Activated T-cell treated with anti-CD3 and anti-CD28 coated beads, Interleukin-2, amount 50 U/mL, for 24 hours (primary cell): Measurements from ENCODE around the gene TECPR1.

Experiments used
- DNase-seq: peaks from one replicate; pipeline ENCODE4 v3.0.0-alpha.2; 2020
- H3K27ac Mint-ChIP-seq: 2 replicates; pipeline ENCODE4 v1.8.0; 2020; ENCODE audit warnings: mild to moderate bottlenecking, mixed read lengths
- H3K27me3 Mint-ChIP-seq: 2 replicates; pipeline ENCODE4 v1.8.0; 2020; ENCODE audit warnings: mixed read lengths
- H3K36me3 Mint-ChIP-seq: 2 replicates; pipeline ENCODE4 v1.8.0; 2020; ENCODE audit warnings: low read depth, mixed read lengths
- H3K4me1 Mint-ChIP-seq: 2 replicates; pipeline ENCODE4 v1.8.0; 2020; ENCODE audit warnings: low read depth, mixed read lengths
- H3K4me3 Mint-ChIP-seq: 2 replicates; pipeline ENCODE4 v1.8.0; 2020; ENCODE audit warnings: mild to moderate bottlenecking, moderate library complexity, mixed read lengths
- H3K9me3 Mint-ChIP-seq: 2 replicates; pipeline ENCODE4 v1.8.0; 2020; ENCODE audit warnings: mixed read lengths

Gene TECPR1

DNA sequence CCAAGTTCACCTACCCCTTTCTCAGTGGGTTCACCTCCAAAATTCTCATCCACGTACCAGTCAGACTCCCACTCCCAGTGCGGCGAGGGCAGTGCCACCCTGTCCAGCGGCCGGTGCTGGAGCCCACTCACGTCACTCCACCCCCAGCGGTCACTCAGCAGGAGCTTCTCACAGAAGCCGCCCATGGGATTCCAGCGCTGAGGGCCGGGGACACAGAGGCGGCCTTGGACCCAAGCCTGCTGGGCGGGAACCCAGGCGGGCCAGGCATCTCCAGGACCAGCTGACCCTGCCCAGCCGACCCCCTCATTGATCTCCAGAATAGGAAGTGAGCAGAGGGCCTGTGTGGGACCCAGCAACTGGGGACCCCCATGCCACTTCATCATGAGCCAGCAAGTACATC, 7.2 kb downstream of the TECPR1 start:
- Mint-ChIP-seq H3K36me3 (peaks cover 63% of the 10 kb centered on the region), H3K4me1 (peaks cover 25% of the 10 kb centered on the region)

DNA sequence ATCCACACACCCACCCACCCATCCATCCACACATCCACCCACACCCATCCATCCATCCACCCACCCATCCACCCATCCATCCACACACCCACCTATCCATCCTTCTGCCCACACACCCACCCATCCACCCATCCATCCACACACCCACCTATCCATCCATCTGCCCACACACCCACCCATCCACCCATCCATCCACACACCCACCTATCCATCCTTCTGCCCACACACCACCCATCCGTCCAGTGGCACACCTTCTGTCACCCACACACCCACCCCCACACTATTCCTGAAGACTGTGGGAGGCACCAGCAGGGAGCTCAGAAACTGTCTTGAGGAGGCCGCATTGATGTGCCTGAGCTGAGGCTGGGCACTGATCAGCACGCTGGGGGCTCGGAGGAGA, 9.1 kb downstream of the TECPR1 start:
- no peak overlapping the region for H3K4me3 Mint-ChIP-seq
- no peaks in the 10 kb centered on the region for H3K27me3 Mint-ChIP-seq
- DNase-seq = no peak
- peaks cover 70% of the 10 kb centered on the region for H3K36me3 Mint-ChIP-seq
- no peak overlapping the region for H3K27ac Mint-ChIP-seq
- peaks cover 9% of the 10 kb centered on the region for H3K4me1 Mint-ChIP-seq
- no peaks in the 10 kb centered on the region for H3K9me3 Mint-ChIP-seq

More for the DNA sequence above, 7.2 kb downstream of the TECPR1 start:
- Mint-ChIP-seq H3K4me3 (no peak overlapping the region), H3K9me3 (no peaks in the 10 kb centered on the region), H3K27ac (no peak overlapping the region), H3K27me3 (no peaks in the 10 kb centered on the region)
- no peak for DNase-seq

DNA sequence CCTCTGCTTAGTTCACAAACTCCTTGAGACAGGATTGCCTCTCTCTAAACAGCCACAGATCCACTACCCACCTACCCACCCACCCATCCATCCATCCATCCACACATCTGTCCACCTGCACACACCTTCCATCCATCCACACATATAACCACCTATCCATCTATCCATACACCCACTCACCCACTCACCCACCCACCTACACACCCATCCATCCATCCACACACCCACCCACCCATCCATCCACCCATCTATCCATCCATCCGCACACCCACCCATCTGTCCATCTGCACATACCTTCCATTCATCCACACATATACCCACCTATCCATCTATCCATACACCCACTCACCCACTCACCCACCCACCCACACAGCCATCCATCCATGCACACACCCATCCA, 9.7 kb downstream of the TECPR1 start:
- Mint-ChIP-seq H3K27me3 (no peaks in the 10 kb centered on the region), H3K9me3 (no peaks in the 10 kb centered on the region), H3K4me3 (no peak overlapping the region), H3K36me3 (peaks cover 70% of the 10 kb centered on the region), H3K27ac (no peak overlapping the region), H3K4me1 (peaks cover 5% of the 10 kb centered on the region)
- no peak for DNase-seq

DNA sequence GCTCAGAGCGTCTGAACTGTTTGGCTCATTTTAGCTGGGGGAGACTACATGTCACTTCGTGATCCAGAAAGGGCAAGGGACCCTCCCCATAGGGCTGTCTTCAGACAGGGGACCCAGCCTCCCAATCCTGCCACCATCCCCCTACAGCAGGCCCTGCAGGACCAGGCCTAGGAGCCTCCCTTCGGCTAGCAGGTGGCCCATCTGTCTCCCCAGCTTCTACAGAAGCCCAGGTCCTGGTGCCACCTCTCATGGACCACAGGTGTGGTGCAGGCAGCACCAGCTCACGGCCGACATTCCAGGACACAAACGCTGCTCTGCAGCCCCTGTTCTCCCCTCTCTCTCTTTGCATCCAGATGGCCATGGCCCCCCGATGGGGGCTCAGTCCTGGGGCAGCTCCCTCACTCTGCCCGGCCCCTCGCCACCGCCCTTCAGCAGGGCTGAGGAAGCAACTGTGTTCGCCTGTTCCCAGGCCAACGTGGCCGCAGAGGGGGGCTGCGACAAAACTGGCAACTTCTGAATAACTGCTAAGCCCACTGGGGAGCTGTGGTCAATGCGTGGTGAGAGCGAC, 10.3 kb downstream of the TECPR1 start:
- no peak overlapping the region for H3K27ac Mint-ChIP-seq
- no peaks in the 10 kb centered on the region for H3K27me3 Mint-ChIP-seq
- DNase-seq = no peak
- H3K4me3 Mint-ChIP-seq = no peak overlapping the region
- peaks cover 69% of the 10 kb centered on the region for H3K36me3 Mint-ChIP-seq
- H3K4me1 Mint-ChIP-seq = peaks cover 4% of the 10 kb centered on the region
- no peaks in the 10 kb centered on the region for H3K9me3 Mint-ChIP-seq

DNA sequence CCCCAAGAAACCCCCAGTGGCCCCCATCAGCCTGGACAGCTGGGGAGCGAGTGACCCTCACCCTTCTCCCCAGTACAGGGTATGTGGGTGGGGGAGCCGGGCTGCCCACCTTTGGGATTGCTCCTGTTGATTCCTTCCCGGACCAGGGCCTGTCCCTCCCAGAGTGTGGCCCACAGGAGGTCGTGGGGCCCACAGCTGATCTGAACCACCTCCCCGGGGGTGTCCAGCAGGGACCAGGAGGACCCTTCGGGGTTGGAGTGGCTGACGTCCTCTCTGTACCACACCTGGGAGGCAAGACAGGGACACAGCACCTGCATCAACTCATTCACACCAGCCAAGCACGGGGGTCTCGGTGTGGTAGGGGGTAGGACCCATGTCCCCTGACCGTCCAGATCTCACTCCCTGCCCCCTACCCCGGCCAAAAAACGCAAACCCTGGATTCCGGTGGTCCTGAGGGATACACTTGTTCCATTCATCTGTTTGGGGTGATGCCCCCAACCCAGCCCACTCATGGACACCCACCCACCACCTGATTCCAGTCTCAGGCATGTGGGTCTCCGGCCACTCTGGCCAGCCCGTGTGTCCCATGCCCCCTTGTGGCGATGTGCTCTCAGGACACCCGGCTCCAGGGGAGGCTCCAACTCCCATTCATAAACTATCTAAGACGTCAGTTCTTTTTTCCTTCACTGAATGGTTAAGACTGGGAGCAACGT, 10.9 kb downstream of the TECPR1 start:
- Mint-ChIP-seq H3K9me3 (no peaks in the 10 kb centered on the region), H3K27me3 (no peaks in the 10 kb centered on the region), H3K4me3 (no peak overlapping the region), H3K4me1 (peaks cover 4% of the 10 kb centered on the region), H3K27ac (peak overlapping the region; percentile 22), H3K36me3 (peaks cover 76% of the 10 kb centered on the region)
- peak; percentile 43 for DNase-seq

DNA sequence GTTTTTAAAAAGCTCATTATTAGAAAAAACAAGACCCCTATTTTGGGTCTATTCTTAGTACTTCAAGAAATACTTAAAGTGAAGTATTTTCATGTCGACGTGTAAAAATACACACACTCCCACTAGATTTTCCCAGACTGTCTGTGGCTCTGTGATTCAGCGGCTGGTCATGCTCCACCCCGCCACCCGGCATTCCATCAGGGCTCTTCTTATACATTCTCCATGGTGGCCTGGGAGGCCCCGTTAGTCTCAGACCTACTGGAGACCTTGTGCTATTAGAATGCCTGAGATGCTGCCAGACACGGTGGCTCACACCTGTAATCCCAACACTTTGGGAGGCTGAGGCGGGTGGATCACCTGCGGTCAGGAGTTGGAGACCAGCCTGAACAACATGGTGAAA, 13.1 kb downstream of the TECPR1 start:
- no peak overlapping the region for H3K27ac Mint-ChIP-seq
- DNase-seq = no peak
- no peaks in the 10 kb centered on the region for H3K4me1 Mint-ChIP-seq
- H3K27me3 Mint-ChIP-seq = no peaks in the 10 kb centered on the region
- H3K4me3 Mint-ChIP-seq = no peak overlapping the region
- H3K36me3 Mint-ChIP-seq = peaks cover 73% of the 10 kb centered on the region
- no peaks in the 10 kb centered on the region for H3K9me3 Mint-ChIP-seq

DNA sequence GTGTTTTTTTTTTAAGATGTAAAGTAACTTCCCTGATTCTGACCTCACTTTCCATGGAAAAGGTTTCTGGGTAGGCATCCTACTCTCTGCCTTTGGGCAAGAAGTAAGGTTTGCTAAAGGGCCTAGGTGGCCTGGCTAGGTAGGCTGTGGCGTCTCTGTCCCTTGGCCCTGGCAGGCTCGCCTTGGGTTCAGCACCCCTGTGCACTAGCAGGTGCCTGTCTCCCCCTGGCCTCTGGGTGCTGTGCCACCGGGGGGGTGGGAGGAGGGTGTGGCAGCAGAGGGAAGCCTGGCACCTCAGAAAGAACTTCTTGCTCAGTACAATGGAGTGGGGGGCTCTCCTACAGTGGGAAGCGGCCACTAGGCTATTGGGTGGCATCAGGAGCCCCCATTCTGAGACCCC, 14.0 kb downstream of the TECPR1 start:
- peaks cover 73% of the 10 kb centered on the region for H3K36me3 Mint-ChIP-seq
- no peak overlapping the region for H3K4me3 Mint-ChIP-seq
- H3K27ac Mint-ChIP-seq = no peak overlapping the region
- H3K9me3 Mint-ChIP-seq = no peaks in the 10 kb centered on the region
- H3K27me3 Mint-ChIP-seq = no peaks in the 10 kb centered on the region
- DNase-seq = no peak
- H3K4me1 Mint-ChIP-seq = no peaks in the 10 kb centered on the region

DNA sequence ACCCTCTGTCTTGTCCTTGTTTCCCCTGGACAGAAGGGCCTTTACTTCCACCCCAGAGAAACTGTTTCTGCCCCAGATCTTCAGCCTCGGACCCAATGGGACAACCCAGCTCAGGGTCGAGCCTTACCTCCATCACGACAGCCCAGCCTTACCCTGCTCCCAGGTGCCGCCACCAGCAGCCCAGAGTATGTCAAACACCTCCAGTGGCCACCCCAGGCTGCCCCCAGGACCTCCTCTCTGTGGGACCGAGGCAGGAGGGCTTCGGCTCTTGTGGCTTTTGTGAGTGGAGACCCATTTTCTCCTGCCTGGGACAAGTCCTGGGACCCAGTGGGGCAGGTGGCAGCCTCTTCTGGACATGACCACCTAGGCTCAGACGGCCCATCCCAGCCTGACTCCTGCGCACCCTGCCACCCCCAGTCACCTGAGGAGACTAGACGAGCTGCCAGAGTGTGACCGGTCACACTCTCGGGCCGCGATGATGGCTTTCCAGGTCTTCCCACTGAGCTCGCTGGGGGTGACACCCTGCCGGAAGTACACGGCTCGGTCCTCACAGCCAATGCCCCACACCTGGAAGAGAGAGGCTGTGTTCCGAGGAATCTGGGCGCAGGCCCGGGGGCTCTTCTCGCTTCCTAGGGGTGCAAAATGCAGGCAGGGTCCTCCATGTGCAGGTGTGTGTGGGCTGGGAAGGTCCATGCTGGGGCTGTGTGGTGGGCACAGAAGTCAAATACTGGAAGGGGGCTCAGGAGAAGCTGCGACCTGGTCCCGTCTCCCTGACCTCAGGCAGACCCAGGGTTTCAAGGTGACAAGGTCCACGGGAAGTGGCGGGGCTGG, 15.5 kb downstream of the TECPR1 start:
- H3K4me1 Mint-ChIP-seq = no peaks in the 10 kb centered on the region

DNA sequence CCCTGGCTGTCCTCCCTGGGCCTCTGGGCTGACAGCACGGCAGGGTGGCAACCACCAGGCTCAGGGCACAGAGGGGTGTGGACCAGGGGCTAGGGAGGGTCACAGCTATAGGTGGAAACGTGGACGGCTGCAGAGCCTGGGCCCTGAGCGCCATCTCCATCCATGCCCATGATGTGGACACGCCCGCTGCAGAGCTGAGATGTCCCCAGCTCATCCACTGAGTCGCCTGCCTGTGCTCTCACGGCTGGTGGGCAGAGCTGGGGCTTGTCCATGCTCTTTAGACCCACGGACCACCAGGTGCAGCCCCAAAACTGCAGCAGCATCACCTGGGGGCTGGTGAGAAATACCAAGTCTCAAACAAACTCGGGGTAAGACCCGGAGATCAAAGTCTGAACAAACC, 16.1 kb downstream of the TECPR1 start:
- Mint-ChIP-seq H3K27me3 (no peaks in the 10 kb centered on the region), H3K4me1 (no peaks in the 10 kb centered on the region), H3K27ac (no peak overlapping the region), H3K9me3 (no peaks in the 10 kb centered on the region), H3K36me3 (peaks cover 69% of the 10 kb centered on the region), H3K4me3 (no peak overlapping the region)
- DNase-seq = no peak

More for the DNA sequence above, 15.5 kb downstream of the TECPR1 start:
- Mint-ChIP-seq H3K27me3 (no peaks in the 10 kb centered on the region), H3K9me3 (no peaks in the 10 kb centered on the region), H3K27ac (no peak overlapping the region), H3K4me3 (no peak overlapping the region), H3K36me3 (peaks cover 76% of the 10 kb centered on the region)
- no peak for DNase-seq

DNA sequence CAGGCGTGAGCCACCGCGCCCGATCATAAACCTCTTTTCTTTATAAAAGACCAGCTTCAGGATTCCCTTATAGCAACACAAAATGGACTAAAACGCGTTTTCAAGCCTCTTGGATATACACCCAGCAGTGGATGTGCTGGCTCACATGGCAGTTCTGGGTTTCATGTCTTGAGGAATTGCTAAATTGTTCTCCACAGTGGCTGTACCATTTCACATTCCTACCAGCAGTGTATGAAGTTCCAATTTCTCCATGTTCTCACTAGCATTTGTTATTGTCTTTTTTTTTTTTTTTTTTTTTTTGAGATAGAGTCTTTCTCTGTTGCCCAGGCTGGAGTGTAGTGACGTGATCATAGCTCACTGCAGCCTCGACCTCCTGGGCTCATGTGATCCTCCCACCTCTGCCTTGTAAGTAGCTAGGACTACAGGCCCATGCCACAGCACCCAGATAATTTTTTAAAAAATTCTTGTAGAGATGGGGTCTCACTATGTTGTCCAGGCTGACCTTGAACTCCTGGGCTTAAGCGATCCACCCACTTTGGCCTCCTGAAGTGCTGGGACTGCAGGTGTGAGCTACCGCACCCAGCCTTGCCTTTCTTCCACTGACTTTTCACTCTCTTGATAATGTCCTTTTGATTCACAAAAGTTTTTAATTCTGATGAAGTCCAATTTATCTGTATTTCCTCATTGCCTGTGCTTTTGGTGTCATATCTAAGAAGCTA, 17.4 kb downstream of the TECPR1 start:
- no peaks in the 10 kb centered on the region for H3K4me1 Mint-ChIP-seq
- no peak overlapping the region for H3K27ac Mint-ChIP-seq
- no peak overlapping the region for H3K4me3 Mint-ChIP-seq
- H3K27me3 Mint-ChIP-seq = no peaks in the 10 kb centered on the region
- no peak for DNase-seq
- peaks cover 66% of the 10 kb centered on the region for H3K36me3 Mint-ChIP-seq
- no peaks in the 10 kb centered on the region for H3K9me3 Mint-ChIP-seq

DNA sequence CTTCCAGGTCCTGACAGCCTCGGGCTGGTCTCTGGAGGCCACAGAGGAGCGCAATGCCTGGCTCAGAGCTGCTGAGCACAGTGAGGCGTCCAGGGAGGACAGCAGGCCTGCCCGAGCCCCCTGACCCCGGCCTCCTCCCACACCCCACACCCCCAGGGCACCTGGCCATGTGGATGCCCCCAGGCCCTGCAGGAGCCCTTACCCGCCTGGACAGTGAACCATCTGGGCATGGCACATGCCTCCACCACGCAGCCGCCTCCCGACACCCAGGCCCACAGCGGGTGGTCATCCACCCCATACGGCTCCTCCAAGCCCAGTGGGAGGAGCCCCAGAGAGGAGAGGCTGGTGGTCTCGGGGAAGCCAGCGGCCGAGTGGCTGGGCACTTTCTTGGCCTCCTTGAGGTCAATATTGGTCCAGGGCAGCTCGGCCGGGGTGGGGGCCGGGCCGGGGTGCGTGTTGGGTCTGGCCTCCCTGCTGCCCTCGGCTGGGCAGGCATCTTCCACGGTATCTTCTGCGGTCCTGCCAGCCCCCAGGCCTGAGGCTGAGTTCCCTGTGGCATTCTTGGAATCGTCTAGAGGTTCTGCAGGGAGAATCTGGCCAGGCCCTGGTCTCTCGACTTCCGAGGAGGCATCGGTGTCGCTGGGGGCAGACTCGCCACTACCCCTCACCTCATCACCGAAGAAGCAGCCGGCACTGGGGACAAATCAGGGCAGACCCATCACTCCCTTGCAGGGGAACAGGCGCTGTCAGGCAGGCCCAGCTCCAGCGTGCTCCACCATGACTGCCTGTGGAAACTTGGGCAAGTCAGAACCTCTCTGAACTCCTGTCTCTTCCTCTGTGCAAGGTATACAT, 18.6 kb downstream of the TECPR1 start:
- peaks cover 60% of the 10 kb centered on the region for H3K36me3 Mint-ChIP-seq
- no peaks in the 10 kb centered on the region for H3K27me3 Mint-ChIP-seq
- H3K9me3 Mint-ChIP-seq = no peaks in the 10 kb centered on the region
- no peak overlapping the region for H3K27ac Mint-ChIP-seq
- H3K4me3 Mint-ChIP-seq = no peak overlapping the region
- DNase-seq = no peak
- H3K4me1 Mint-ChIP-seq = no peaks in the 10 kb centered on the region

DNA sequence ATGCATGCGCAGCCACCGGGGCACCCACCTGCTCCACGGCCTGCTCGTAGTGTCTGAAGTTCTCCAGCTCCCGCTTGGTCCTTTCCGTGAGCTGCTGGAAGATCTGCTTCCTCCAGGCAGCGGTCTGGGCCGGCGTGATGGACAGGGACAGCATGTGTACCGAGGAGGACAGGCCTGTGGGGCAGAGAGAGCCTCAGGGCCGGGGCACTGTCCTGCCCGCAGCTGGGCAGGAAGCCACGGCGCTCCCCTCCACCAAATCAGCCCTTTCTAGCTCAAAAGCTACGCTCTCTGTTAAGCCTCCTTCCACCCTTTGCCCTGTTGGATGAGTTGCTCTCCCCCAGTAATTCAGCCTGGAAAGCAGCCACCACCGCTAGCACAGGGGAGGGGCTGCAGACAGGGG, 19.2 kb downstream of the TECPR1 start:
- no peak for DNase-seq
- H3K4me1 Mint-ChIP-seq = no peaks in the 10 kb centered on the region
- no peaks in the 10 kb centered on the region for H3K9me3 Mint-ChIP-seq
- no peaks in the 10 kb centered on the region for H3K27me3 Mint-ChIP-seq
- no peak overlapping the region for H3K27ac Mint-ChIP-seq
- no peak overlapping the region for H3K4me3 Mint-ChIP-seq
- peaks cover 60% of the 10 kb centered on the region for H3K36me3 Mint-ChIP-seq

DNA sequence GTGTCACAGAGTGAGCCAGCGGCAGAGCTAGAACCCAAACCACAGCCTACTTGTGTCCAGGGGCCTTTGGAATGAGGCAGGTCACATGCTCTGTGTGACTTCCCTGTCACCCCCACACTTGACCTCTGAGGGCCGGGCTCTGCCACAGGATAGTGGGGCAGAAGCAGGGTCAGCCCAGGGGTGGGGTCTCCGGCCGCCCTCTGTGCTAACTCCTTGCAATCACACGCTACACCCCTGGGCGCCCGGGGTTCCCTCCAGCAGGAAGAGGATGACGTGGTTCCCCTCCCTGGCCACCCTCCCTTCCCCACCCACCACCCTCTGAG, 19.8 kb downstream of the TECPR1 start:
- no peak overlapping the region for H3K4me3 Mint-ChIP-seq
- no peaks in the 10 kb centered on the region for H3K9me3 Mint-ChIP-seq
- no peaks in the 10 kb centered on the region for H3K4me1 Mint-ChIP-seq
- H3K36me3 Mint-ChIP-seq = peaks cover 62% of the 10 kb centered on the region
- no peaks in the 10 kb centered on the region for H3K27me3 Mint-ChIP-seq
- no peak for DNase-seq
- H3K27ac Mint-ChIP-seq = no peak overlapping the region
